ENCODE measurements around the gene SH3GL3.

DNA sequence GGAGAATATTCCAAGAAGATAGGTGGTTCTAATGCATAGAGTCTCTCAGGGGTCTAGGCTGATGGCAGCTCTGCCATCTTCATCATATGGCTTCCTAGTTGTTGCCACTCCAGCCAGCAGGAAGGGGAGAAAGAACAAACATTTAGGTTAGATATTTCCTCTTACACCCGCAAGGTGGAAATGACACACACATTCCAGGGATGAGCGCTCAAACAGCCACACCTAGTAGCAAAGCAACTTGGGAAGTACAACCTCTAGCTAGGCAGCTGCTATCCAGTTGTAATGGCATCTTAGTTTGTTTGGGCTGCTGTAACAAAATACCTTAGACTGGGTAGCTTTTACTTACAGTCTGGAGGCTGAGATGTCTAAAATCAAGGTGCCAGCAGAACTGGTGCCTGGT, 154.9 kb downstream of the SH3GL3 start:
- no peak for TF ChIP-seq POLR2A (IDR thresholded peaks at IDR 0.05)
- TF ChIP-seq, protein P1, sequence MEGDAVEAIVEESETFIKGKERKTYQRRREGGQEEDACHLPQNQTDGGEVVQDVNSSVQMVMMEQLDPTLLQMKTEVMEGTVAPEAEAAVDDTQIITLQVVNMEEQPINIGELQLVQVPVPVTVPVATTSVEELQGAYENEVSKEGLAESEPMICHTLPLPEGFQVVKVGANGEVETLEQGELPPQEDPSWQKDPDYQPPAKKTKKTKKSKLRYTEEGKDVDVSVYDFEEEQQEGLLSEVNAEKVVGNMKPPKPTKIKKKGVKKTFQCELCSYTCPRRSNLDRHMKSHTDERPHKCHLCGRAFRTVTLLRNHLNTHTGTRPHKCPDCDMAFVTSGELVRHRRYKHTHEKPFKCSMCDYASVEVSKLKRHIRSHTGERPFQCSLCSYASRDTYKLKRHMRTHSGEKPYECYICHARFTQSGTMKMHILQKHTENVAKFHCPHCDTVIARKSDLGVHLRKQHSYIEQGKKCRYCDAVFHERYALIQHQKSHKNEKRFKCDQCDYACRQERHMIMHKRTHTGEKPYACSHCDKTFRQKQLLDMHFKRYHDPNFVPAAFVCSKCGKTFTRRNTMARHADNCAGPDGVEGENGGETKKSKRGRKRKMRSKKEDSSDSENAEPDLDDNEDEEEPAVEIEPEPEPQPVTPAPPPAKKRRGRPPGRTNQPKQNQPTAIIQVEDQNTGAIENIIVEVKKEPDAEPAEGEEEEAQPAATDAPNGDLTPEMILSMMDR (IDR thresholded peaks at IDR 0.05): no peak

Measured in lower leg skin (tissue), 3 donors.